CD14-positive monocyte (primary cell): ENCODE data around the gene DGKI. TPM values are rescaled to one million over a fixed set of nuclear protein-coding genes. Genes with fewer than 3 reads are reported as not detected.
A peak's percentile ranks its signal among the peaks of the same experiment; 100 is the strongest.

Experiments used
- DNase-seq, 3 donors: peaks; one replicate each; pipeline ENCODE4 v3.0.0-alpha.2; 2011 to 2022
- H2AFZ ChIP-seq: 2 replicates; pipeline ENCODE4 v1.6.0; 2012; ENCODE audit warnings: mild to moderate bottlenecking, low read depth, low read length, inconsistent platforms; ENCODE audit not compliant: insufficient read depth, poor library complexity, severe bottlenecking
- H3K27ac ChIP-seq, 2 donors: 1 replicate in 1 of 2; 2 replicates in 1 of 2; pipeline ENCODE4 v1.5.1; 2012 to 2013; ENCODE audit warnings: low read length in 2 of 2, control low read depth in 1 of 2, inconsistent platforms in 1 of 2, low read depth in 1 of 2, mild to moderate bottlenecking in 1 of 2
- H3K27me3 ChIP-seq, 2 donors: one replicate each; pipeline versions ENCODE4 v1.6.0 to v1.6.1; 2011 to 2013; ENCODE audit warnings: low read length in 2 of 2; ENCODE audit not compliant: control insufficient read depth in 2 of 2, insufficient read depth in 2 of 2
- H3K36me3 ChIP-seq, 2 donors: replicated peaks in 1 of 2; 1 replicate in 1 of 2; 2 replicates in 1 of 2; pipeline versions ENCODE4 v1.5.1 to v1.6.1; 2012 to 2013; ENCODE audit warnings: low read length in 2 of 2, control low read depth in 1 of 2, inconsistent platforms in 1 of 2, mild to moderate bottlenecking in 1 of 2; ENCODE audit not compliant: insufficient read depth in 2 of 2, control insufficient read depth in 1 of 2
- H3K4me1 ChIP-seq, 2 donors: 1 replicate in 1 of 2; 2 replicates in 1 of 2; pipeline versions ENCODE4 v1.5.1 to v1.6.1; 2012 to 2013; ENCODE audit warnings: low read length in 2 of 2, control low read depth in 1 of 2, inconsistent platforms in 1 of 2, mild to moderate bottlenecking in 1 of 2, moderate library complexity in 1 of 2; ENCODE audit not compliant: insufficient read depth in 2 of 2, control insufficient read depth in 1 of 2
- H3K4me2 ChIP-seq: replicated peaks from 2 replicates; pipeline ENCODE3; 2012; ENCODE audit warnings: low read length, moderate library complexity, mild to moderate bottlenecking; ENCODE audit not compliant: poor library complexity, severe bottlenecking; ENCODE audit errors: extremely low read depth
- H3K4me3 ChIP-seq, 3 experiments: fragments of 200-600 bp in 1 of 3; sonication (generic) in 1 of 3; replicated peaks in 1 of 3; 1 replicate in 2 of 3; 2 replicates in 1 of 3; pipeline ENCODE4 v1.5.1; 2011 to 2013; ENCODE audit warnings: low read length in 3 of 3, mild to moderate bottlenecking in 3 of 3, control low read depth in 2 of 3, low read depth in 2 of 3, inconsistent platforms in 1 of 3, moderate library complexity in 1 of 3
- H3K79me2 ChIP-seq: 2 replicates; pipeline ENCODE4 v1.6.0; 2012; ENCODE audit warnings: mild to moderate bottlenecking, control low read depth, inconsistent platforms, low read length, moderate library complexity; ENCODE audit not compliant: insufficient read depth
- H3K9ac ChIP-seq: 2 replicates; pipeline ENCODE4 v1.6.0; 2017; ENCODE audit warnings: low read length, mild to moderate bottlenecking; ENCODE audit not compliant: insufficient read depth, poor library complexity, severe bottlenecking
- H3K9me3 ChIP-seq, 2 donors: replicated peaks in 1 of 2; 1 replicate in 1 of 2; 2 replicates in 1 of 2; pipeline versions ENCODE4 v1.5.1 to v1.6.1; 2012 to 2013; ENCODE audit warnings: low read length in 2 of 2, control low read depth in 1 of 2; ENCODE audit not compliant: control insufficient read depth in 1 of 2, insufficient read depth in 1 of 2
- H4K20me1 ChIP-seq: 2 replicates; pipeline ENCODE4 v1.6.0; 2012; ENCODE audit warnings: mild to moderate bottlenecking, low read length, control low read depth, moderate library complexity; ENCODE audit not compliant: insufficient read depth
- H3K27ac Mint-ChIP-seq, 7 donors: one replicate each; pipeline ENCODE4 v1.8.0; 2020; ENCODE audit warnings: mild to moderate bottlenecking in 7 of 7, mixed read lengths in 7 of 7, moderate library complexity in 6 of 7, inconsistent platforms in 2 of 7
- H3K27me3 Mint-ChIP-seq, 3 donors: one replicate each; pipeline ENCODE4 v1.8.0; 2021 to 2022; ENCODE audit warnings: low read depth in 3 of 3, mild to moderate bottlenecking in 3 of 3, mixed read lengths in 3 of 3, moderate library complexity in 3 of 3, inconsistent platforms in 1 of 3
- H3K36me3 Mint-ChIP-seq, 2 donors: one replicate each; pipeline ENCODE4 v1.8.0; 2020; ENCODE audit warnings: mixed read lengths in 2 of 2, inconsistent platforms in 1 of 2, mild to moderate bottlenecking in 1 of 2
- H3K4me1 Mint-ChIP-seq: one replicate; pipeline ENCODE4 v1.8.0; 2020; ENCODE audit warnings: mild to moderate bottlenecking, mixed read lengths
- H3K4me3 Mint-ChIP-seq, 2 donors: one replicate each; pipeline ENCODE4 v1.8.0; 2020; ENCODE audit warnings: mild to moderate bottlenecking in 2 of 2, mixed read lengths in 2 of 2, moderate library complexity in 1 of 2
- H3K9me3 Mint-ChIP-seq, 7 donors: one replicate each; pipeline ENCODE4 v1.8.0; 2020 to 2022; ENCODE audit warnings: mixed read lengths in 7 of 7, mild to moderate bottlenecking in 6 of 7, moderate library complexity in 6 of 7, inconsistent platforms in 2 of 7
- WGBS: methylation state at CpG from one replicate; pipeline ENCODE4 v1.1.5; 2013; ENCODE audit warnings: missing lambda C conversion rate; ENCODE audit not compliant: insufficient coverage; 5-methylcytosine and 5-hydroxymethylcytosine counted together
- intact Hi-C, 2 donors: fragments of 100-400 bp; cut with micrococcal nuclease; formaldehyde crosslinking; loops; one replicate each; pipeline versions ENCODE4 v1.15.0 to v1.15.1; 2023
- polyA plus RNA-seq, 3 donors: library from polyadenylated mRNA; depleted of rRNA in 1 of 3; unstranded in 2 of 3; stranded (reverse) in 1 of 3; fragments of 300-500 nt in 2 of 3; fragments of >200 nt in 1 of 3; fragmentation: Illumina TruSeq in 2 of 3; gene quantifications; 1 replicate in 2 of 3; 2 replicates in 1 of 3; pipeline ENCODE4 v1.2.3, GENCODE V29; 2012 to 2021
- TF ChIP-seq, protein P1 (sequence below): fragments of 200-600 bp; IDR thresholded peaks from one replicate; pipeline ENCODE4 v1.8.0; 2022; ENCODE audit warnings: antibody characterized with exemption, mild to moderate bottlenecking

Gene DGKI
- polyA plus RNA-seq, 3 donors = not detected

DNA sequence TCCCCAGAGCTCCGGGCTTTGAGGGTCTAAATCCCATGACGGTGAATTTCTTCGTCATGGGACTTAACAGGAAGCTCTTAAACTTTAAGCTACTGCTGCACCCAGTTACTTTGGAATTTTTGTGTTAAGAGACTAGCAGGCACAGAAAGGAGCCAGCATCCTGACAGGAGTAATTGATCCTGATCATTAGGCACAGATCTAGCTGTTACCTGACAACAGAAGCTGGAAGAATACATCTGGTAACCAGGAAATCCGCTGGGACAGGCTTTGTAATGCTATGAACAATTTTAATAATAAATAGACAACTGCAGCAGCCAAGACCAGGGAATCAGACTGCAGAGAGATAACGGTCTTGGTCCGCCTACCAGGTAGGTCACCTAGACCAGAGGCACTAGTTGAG, 210.9 kb downstream of the DGKI start:
- Histone ChIP-seq H3K4me2 (no peak overlapping the region), H3K4me3 (no peak overlapping the region), H3K4me1 (no peaks in the 10 kb centered on the region), H3K79me2 (no peaks in the 10 kb centered on the region), H3K27me3 (no peaks in the 10 kb centered on the region), H3K27ac (no peak overlapping the region), H3K36me3 (no peaks in the 10 kb centered on the region), H3K9ac (no peak overlapping the region), H4K20me1 (no peaks in the 10 kb centered on the region), H3K9me3 (no peaks in the 10 kb centered on the region), H2AFZ (no peak overlapping the region)
- Mint-ChIP-seq H3K27me3 (peaks cover 3 to 9% (median 7%) of the 10 kb centered on the region in 3 donors), H3K27ac (peak overlapping the region in 1 of 7 donors; percentile 53), H3K4me1 (no peaks in the 10 kb centered on the region), H3K9me3 (peaks cover 0 to 2% (median 0%) of the 10 kb centered on the region in 7 donors), H3K36me3 (no peaks in the 10 kb centered on the region), H3K4me3 (no peak overlapping the region)
- 94% methylated on average over 3 of the region's 6 CpGs for WGBS
- intact Hi-C loops = no loop called here
- TF ChIP-seq, protein P1, sequence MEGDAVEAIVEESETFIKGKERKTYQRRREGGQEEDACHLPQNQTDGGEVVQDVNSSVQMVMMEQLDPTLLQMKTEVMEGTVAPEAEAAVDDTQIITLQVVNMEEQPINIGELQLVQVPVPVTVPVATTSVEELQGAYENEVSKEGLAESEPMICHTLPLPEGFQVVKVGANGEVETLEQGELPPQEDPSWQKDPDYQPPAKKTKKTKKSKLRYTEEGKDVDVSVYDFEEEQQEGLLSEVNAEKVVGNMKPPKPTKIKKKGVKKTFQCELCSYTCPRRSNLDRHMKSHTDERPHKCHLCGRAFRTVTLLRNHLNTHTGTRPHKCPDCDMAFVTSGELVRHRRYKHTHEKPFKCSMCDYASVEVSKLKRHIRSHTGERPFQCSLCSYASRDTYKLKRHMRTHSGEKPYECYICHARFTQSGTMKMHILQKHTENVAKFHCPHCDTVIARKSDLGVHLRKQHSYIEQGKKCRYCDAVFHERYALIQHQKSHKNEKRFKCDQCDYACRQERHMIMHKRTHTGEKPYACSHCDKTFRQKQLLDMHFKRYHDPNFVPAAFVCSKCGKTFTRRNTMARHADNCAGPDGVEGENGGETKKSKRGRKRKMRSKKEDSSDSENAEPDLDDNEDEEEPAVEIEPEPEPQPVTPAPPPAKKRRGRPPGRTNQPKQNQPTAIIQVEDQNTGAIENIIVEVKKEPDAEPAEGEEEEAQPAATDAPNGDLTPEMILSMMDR = no peak
- no peak for DNase-seq

DNA sequence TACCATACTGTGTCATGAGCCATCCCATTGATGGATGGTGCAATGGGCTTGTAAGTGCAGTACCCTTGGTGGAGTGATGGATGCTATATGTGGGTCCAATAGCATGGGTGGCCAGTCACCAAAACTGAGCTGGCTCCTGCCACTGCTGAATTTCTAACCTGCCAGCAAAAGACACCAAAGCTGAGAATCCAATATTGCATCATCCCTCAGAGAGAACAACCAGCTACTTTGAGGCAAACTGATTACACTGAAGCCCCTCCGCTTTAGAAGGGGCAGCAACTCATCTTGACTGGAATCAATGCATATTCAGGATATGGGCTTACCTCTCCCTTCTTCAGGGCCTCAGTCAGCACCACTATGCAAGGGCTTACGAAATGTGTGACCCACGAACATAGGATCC, 211.6 kb downstream of the DGKI start:
- Histone ChIP-seq H3K4me1 (no peaks in the 10 kb centered on the region), H3K9me3 (no peaks in the 10 kb centered on the region), H3K4me3 (no peak overlapping the region), H3K27ac (no peak overlapping the region), H3K9ac (no peak overlapping the region), H3K79me2 (no peaks in the 10 kb centered on the region), H3K4me2 (no peak overlapping the region), H2AFZ (no peak overlapping the region), H3K27me3 (no peaks in the 10 kb centered on the region), H4K20me1 (no peaks in the 10 kb centered on the region), H3K36me3 (no peaks in the 10 kb centered on the region)
- Mint-ChIP-seq H3K27ac (no peak overlapping the region), H3K9me3 (no peaks in the 10 kb centered on the region), H3K4me3 (no peak overlapping the region), H3K4me1 (no peaks in the 10 kb centered on the region), H3K36me3 (no peaks in the 10 kb centered on the region), H3K27me3 (peaks cover 3 to 9% (median 7%) of the 10 kb centered on the region in 3 donors)
- TF ChIP-seq, protein P1 = no peak
- no peak for DNase-seq
- WGBS = 100% methylated on average over 1 of the region's 3 CpGs
- intact Hi-C loops = no loop called here
